Psoas muscle (tissue), 8 donors: ENCODE data around the gene UFL1. TPM values are rescaled to one million over a fixed set of nuclear protein-coding genes. Genes with fewer than 3 reads are reported as not detected.
"Not testable (repeated sequence)": the region's sequence is repeated elsewhere in the genome, so short reads cannot be mapped to it uniquely, and the experiment has no call there.

Experiments used
- ATAC-seq, 4 donors: fragments of 200-7000 bp; cut with Tn5 transposase; one replicate each; pipeline ENCODE4 v1.9.1; 2020; ENCODE audit warnings: moderate library complexity in 3 of 4, mild to moderate bottlenecking in 2 of 4
- DNase-seq, 2 donors: peaks; one replicate each; pipeline ENCODE4 v3.0.0-alpha.2; 2020
- H3K27ac ChIP-seq: fragments of 200-600 bp; one replicate; pipeline ENCODE4 v1.8.0; 2022
- H3K27me3 ChIP-seq, 3 donors: fragments of 200-600 bp in 1 of 3; one replicate each; pipeline versions ENCODE4 v1.6.1 to v1.8.0; 2013 to 2022; ENCODE audit warnings: low read length in 2 of 3, mild to moderate bottlenecking in 2 of 3, moderate library complexity in 1 of 3; ENCODE audit not compliant: insufficient read depth in 3 of 3
- H3K36me3 ChIP-seq, 2 donors: fragments of 200-600 bp in 1 of 2; one replicate each; pipeline versions ENCODE4 v1.6.1 to v1.8.0; 2013 to 2022; ENCODE audit warnings: low read depth in 1 of 2, mild to moderate bottlenecking in 1 of 2, moderate library complexity in 1 of 2; ENCODE audit not compliant: insufficient read depth in 1 of 2
- H3K4me1 ChIP-seq: fragments of 200-600 bp; one replicate; pipeline ENCODE4 v1.8.0; 2022
- H3K4me3 ChIP-seq: fragments of 200-600 bp; one replicate; pipeline ENCODE4 v1.8.0; 2022; ENCODE audit warnings: mild to moderate bottlenecking
- H3K9me3 ChIP-seq: fragments of 200-600 bp; one replicate; pipeline ENCODE4 v1.8.0; 2022
- CTCF ChIP-seq: fragments of 200-600 bp; IDR thresholded peaks from one replicate; pipeline ENCODE4 v1.8.0; 2022; ENCODE audit warnings: antibody characterized with exemption
- WGBS, 3 donors: extraction: QIAGEN DNeasy Blood & Tissue Kit; methylation state at CpG; one replicate each; pipeline versions ENCODE4 v1.1.6 to v1.1.7; 2013; 5-methylcytosine and 5-hydroxymethylcytosine counted together
- intact Hi-C, 2 donors: fragments of 100-400 bp; cut with DNase I; formaldehyde crosslinking; loops; one replicate each; pipeline versions ENCODE4 v1.11.0 to v1.14.2; 2022
- polyA plus RNA-seq, 3 donors: library from polyadenylated mRNA; stranded (reverse); fragments of 200-250 nt; gene quantifications; one replicate each; pipeline ENCODE4 v1.2.3, GENCODE V29; 2013
- total RNA-seq, 4 donors: library from RNA; stranded (reverse); fragmentation: NEBNext Ultra II Directional in 2 of 4; extraction: Animal tissue kit (Norgen Biotek cat#: 25700) in 2 of 4; gene quantifications; one replicate each; pipeline versions ENCODE4 v1.2.1 to v1.2.4, GENCODE V29; 2021 to 2023
- donor health status: healthy with polysubstance abuse.
- donor health status: DM: no; HTN: no; CAD: no; lungs with moderate emphysema.
- donor health status: Bipolar disorder and iron deficiency.
- donor health status: healthy.
- donor health status: DM: yes; HTN: yes; CAD: no.
- donor health status: DM: no; HTN: no; CAD: no.
- donor health status: DM: no; HTN: no; CAD: no.
- donor health status: DM: yes; HTN: yes; CAD: no.

The UFL1 gene
- total and polyA plus RNA-seq, 7 donors, result 7.9 to 26.7 (median 24.7) TPM

- peak; percentile 21 for TF ChIP-seq CTCF
- Histone ChIP-seq H3K36me3 (peaks cover 12 to 100% of the 10 kb centered on the region in 2 donors), H3K27me3 (no peaks in the 10 kb centered on the region), H3K4me1 (no peaks in the 10 kb centered on the region), H3K4me3 (no peak overlapping the region), H3K9me3 (no peaks in the 10 kb centered on the region), H3K27ac (no peak overlapping the region)
- intact Hi-C loops, result loop anchor here (2.0 to 5.0 kb wide), 2 partner anchors 14 to 355 kb away; partner anchors contain the start of gene NDUFAF4 (in 1 of the 2)
- no peak for ATAC-seq
- DNase-seq, result no peak
Observed at GRCh38 chr6:96542702-96543101, 21.1 kb downstream of the UFL1 start.

GRCh38 chr6:96545882-96546281, 24.3 kb downstream of the UFL1 start:
- Histone ChIP-seq H3K27ac (no peak overlapping the region), H3K27me3 (no peaks in the 10 kb centered on the region), H3K36me3 (peaks cover 16 to 100% of the 10 kb centered on the region in 2 donors), H3K9me3 (no peaks in the 10 kb centered on the region), H3K4me1 (no peaks in the 10 kb centered on the region), H3K4me3 (no peak overlapping the region)
- DNase-seq, result no peak
- ATAC-seq, result no peak
- TF ChIP-seq CTCF, result no peak
- 97 to 99% (median 98%) methylated on average over 3 of the region's 3 CpGs for WGBS, 3 donors
- intact Hi-C loops, result no loop called here

- no peak for TF ChIP-seq CTCF
- H3K4me1 ChIP-seq, result no peaks in the 10 kb centered on the region
- WGBS, 3 donors, result 87 to 91% (median 90%) methylated on average over 4 of the region's 4 CpGs
- H3K4me3 ChIP-seq, result no peak overlapping the region
- intact Hi-C loops, result no loop called here
- peaks cover 15 to 100% of the 10 kb centered on the region in 2 donors for H3K36me3 ChIP-seq
- no peak for ATAC-seq
- no peaks in the 10 kb centered on the region for H3K9me3 ChIP-seq
- no peak for DNase-seq
- H3K27ac ChIP-seq, result no peak overlapping the region
- H3K27me3 ChIP-seq, result no peaks in the 10 kb centered on the region
Observed at GRCh38 chr6:96547654-96548053, 26.0 kb downstream of the UFL1 start.

- TF ChIP-seq CTCF, result no peak
- H3K27me3 ChIP-seq, result no peaks in the 10 kb centered on the region
- H3K4me1 ChIP-seq, result no peaks in the 10 kb centered on the region
- 95 to 98% (median 96%) methylated on average over 4 of the region's 4 CpGs for WGBS, 3 donors
- H3K36me3 ChIP-seq, result peaks cover 8 to 66% of the 10 kb centered on the region in 2 donors
- DNase-seq (no peak), ATAC-seq (no peak)
- H3K27ac ChIP-seq, result no peak overlapping the region
- no peak overlapping the region for H3K4me3 ChIP-seq
- H3K9me3 ChIP-seq, result no peaks in the 10 kb centered on the region
- intact Hi-C loops, result no loop called here
Observed at GRCh38 chr6:96554558-96554957, 33.0 kb downstream of the UFL1 start.

GRCh38 chr6:96559740-96560139, 38.1 kb downstream of the UFL1 start:
- not testable (repeated sequence) for H3K9me3 ChIP-seq, H3K27ac ChIP-seq, H3K4me1 ChIP-seq, H3K4me3 ChIP-seq, DNase-seq, H3K27me3 ChIP-seq, ATAC-seq
- WGBS, 3 donors, result 89 to 96% (median 95%) methylated on average over 2 of the region's 2 CpGs
- intact Hi-C loops, result loop anchor here in 1 of 2 donors (5.0 kb wide), 1 partner anchor 37 kb away; the partner anchor contains the start of gene UFL1
- H3K36me3 ChIP-seq, result peaks cover 0 to 14% of the 10 kb centered on the region in 2 donors
